WTC11 (cell line): ENCODE results near the gene HOXD13.

Experiments
- CBFB ChIP-seq: sonication (generic); formaldehyde crosslinking; IDR thresholded peaks from 2 replicates; pipeline ENCODE4 v1.8.1; 2022; ENCODE audit warnings: mild to moderate bottlenecking, low read depth, missing genetic modification reagents
- CREM ChIP-seq: sonication (generic); formaldehyde crosslinking; IDR thresholded peaks from 2 replicates; pipeline ENCODE4 v1.8.1; 2022; ENCODE audit warnings: mild to moderate bottlenecking, missing genetic modification reagents, moderate library complexity
- KAT7 ChIP-seq: sonication (generic); formaldehyde crosslinking; IDR thresholded peaks from 2 replicates; pipeline ENCODE4 v1.8.1; 2023; ENCODE audit warnings: missing genetic modification reagents, mild to moderate bottlenecking, borderline replicate concordance
- SOX15 ChIP-seq: fragments of 250-450 bp; sonication (Bioruptor Pico); IDR thresholded peaks from 2 replicates; pipeline ENCODE4 v1.9.0; 2021; ENCODE audit warnings: mild to moderate bottlenecking
- ZNF232 ChIP-seq: sonication (generic); formaldehyde crosslinking; IDR thresholded peaks from 2 replicates; pipeline ENCODE4 v1.8.0; 2022; ENCODE audit warnings: mild to moderate bottlenecking, missing genetic modification reagents
- TF ChIP-seq, protein P1 (sequence below): fragments of 200-600 bp; IDR thresholded peaks from 2 replicates; pipeline ENCODE4 v1.8.0; 2022; ENCODE audit warnings: antibody characterized with exemption
- TF ChIP-seq, protein P2 (sequence below): sonication (generic); formaldehyde crosslinking; IDR thresholded peaks from 2 replicates; pipeline ENCODE4 v1.8.0; 2022; ENCODE audit warnings: mild to moderate bottlenecking, missing genetic modification reagents
- TF ChIP-seq, protein P3 (sequence below): sonication (generic); formaldehyde crosslinking; IDR thresholded peaks from 2 replicates; pipeline ENCODE4 v1.8.1; 2022; ENCODE audit warnings: low read depth, missing genetic modification reagents, borderline replicate concordance

DNA sequence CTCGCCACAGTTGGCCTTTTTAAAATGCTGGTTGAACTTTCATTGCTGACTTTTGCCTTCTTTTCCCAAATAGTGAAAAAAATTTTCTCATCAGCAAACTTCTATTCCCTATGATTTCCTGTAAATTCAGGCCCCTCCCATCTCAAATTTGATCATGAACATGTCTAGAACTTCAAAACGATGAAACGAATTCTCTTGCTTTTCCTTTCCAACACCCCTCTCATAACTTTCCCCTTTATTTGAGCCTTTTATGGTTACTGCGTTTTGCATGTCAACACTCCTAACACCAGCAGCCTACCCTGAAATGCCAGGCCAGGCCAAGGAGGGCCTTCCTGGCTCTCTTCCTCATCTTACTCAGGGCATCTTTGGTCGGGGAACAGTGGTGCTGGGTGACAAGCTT, 1.7 kb upstream of the HOXD13 start:
- no peak for TF ChIP-seq CBFB
- no peak for TF ChIP-seq ZNF232 (CRISPR knock-in tag)
- no peak for TF ChIP-seq CREM (CRISPR knock-in tag)
- TF ChIP-seq, protein P1, sequence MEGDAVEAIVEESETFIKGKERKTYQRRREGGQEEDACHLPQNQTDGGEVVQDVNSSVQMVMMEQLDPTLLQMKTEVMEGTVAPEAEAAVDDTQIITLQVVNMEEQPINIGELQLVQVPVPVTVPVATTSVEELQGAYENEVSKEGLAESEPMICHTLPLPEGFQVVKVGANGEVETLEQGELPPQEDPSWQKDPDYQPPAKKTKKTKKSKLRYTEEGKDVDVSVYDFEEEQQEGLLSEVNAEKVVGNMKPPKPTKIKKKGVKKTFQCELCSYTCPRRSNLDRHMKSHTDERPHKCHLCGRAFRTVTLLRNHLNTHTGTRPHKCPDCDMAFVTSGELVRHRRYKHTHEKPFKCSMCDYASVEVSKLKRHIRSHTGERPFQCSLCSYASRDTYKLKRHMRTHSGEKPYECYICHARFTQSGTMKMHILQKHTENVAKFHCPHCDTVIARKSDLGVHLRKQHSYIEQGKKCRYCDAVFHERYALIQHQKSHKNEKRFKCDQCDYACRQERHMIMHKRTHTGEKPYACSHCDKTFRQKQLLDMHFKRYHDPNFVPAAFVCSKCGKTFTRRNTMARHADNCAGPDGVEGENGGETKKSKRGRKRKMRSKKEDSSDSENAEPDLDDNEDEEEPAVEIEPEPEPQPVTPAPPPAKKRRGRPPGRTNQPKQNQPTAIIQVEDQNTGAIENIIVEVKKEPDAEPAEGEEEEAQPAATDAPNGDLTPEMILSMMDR, result no peak
- TF ChIP-seq, protein P2, sequence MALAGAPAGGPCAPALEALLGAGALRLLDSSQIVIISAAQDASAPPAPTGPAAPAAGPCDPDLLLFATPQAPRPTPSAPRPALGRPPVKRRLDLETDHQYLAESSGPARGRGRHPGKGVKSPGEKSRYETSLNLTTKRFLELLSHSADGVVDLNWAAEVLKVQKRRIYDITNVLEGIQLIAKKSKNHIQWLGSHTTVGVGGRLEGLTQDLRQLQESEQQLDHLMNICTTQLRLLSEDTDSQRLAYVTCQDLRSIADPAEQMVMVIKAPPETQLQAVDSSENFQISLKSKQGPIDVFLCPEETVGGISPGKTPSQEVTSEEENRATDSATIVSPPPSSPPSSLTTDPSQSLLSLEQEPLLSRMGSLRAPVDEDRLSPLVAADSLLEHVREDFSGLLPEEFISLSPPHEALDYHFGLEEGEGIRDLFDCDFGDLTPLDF, result no peak
- TF ChIP-seq, protein P3, sequence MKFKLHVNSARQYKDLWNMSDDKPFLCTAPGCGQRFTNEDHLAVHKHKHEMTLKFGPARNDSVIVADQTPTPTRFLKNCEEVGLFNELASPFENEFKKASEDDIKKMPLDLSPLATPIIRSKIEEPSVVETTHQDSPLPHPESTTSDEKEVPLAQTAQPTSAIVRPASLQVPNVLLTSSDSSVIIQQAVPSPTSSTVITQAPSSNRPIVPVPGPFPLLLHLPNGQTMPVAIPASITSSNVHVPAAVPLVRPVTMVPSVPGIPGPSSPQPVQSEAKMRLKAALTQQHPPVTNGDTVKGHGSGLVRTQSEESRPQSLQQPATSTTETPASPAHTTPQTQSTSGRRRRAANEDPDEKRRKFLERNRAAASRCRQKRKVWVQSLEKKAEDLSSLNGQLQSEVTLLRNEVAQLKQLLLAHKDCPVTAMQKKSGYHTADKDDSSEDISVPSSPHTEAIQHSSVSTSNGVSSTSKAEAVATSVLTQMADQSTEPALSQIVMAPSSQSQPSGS (CRISPR knock-in tag), result no peak
- no peak for TF ChIP-seq SOX15 (CRISPR knock-in tag)
- no peak for TF ChIP-seq KAT7 (CRISPR knock-in tag)
